GM21390 (cell line): ENCODE measurements around the gene TMEM238.

Experiments used
- ATAC-seq: cut with Tn5 transposase; IDR thresholded peaks from one replicate; pipeline ENCODE4 v1.9.1; 2021; ENCODE audit not compliant: unreplicated experiment

Gene TMEM238

DNA sequence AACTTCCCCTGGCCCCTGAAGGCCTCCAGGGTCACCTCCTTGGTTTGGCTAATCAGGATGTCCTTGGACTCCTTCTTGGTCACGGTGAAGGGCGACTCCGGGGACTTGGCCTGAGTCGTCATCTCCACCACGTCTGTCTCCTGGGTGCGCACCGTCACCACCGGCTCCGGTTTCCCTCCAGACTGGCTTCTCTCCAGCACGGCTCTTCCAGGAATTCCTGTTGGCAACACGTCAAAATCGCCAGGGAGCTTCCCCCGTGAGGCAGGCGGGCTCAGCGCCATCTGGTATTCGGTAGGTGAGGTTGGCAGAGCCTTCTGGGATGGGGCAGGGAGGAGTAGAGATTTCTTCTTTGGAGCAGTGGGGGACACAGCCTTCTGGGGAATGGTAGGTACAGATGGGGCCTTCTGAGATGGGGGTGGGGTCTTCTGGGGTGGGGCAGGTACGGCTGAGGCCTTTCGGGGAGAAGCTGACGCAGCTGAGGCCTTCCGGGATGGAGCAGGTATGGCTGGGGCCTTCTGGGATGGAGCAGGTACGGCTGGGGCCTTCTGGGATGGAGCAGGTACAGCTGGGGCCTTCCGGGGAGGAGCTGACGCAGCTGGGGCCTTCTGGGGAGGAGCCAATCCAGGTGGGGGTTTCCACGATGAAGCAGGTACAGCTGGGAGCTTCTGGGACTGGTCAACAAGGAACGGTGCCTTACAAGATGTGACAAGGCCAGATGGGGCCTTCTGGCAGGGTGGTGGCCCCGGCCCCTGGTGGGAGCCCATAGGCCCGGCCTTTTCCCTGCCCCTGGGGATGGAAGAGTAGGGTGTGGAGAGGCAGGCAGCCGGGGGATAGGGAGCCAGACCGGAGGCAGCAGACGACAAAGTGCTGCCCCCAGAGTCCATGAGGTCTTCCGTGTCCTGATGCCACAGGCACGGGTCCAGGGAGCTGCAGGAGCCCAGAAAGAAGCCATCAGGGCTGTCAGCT is 24.9 kb downstream of the TMEM238 start:
- ATAC-seq, result no peak

- ATAC-seq, result no peak
Measured at GRCh38 chr19:55358493-55358892, 25.6 kb downstream of the TMEM238 start.

DNA sequence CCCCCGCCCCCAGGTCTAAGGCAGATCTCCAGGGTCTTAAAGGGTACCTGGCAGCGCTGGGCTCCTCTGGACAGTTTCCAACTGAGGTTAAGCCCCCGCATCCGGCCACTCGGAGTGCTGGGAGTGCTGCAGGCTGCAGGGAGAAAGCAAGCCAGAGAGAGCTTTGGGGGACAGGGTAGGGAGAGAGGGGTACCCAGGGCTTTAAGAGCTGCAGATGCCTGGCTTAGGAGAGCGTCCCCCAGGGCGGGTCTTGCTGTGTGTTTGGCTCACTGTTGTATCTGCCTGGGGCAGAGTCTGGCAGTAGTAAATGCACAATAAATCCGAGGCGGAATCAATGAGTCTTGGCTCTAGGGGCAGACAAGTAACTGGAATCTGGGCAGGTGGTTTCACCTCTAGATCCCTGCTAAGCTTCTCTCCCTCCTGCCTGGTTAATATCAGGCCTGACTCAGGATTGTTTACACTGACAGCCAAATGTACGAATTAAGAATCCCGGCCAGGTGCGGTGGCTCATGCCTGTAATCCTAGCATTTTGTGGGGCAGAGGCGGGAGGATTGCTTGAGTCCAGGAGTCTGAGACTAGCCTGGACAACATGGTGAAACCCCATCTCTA is 28.8 kb downstream of the TMEM238 start:
- ATAC-seq, result no peak

DNA sequence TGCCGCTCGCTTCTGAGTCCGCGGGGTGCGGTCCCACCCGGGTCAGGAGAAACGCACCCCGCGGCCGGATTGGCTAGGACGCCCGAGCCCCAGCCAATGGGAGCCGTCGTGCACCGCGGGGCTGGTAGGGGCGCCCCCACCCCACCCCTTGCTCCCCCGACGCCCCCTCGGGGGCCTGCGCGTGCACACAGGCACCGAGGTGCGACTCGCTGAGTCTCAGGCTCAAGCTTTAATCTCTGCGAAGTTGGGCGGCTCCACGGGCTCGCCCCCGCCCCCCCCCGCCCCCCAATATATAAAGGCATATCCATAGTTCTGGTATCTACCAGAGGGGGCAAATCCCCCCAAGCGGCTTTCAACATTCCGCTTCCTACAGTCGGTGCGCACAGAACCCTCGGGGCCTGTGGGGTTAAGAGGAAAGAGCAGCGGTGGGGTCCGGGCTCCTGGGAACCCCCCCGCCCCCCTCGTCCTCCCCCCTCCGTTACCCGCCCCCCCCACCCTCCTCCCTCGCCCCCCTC is 29.3 kb downstream of the TMEM238 start, which contains the start of gene COX6B2:
Gene COX6B2 (minus strand): TSS at position 22 of the 515 bp plus-strand sequence. CDS start 198 bp downstream, outside the sequence.
- ATAC-seq, result no peak

DNA sequence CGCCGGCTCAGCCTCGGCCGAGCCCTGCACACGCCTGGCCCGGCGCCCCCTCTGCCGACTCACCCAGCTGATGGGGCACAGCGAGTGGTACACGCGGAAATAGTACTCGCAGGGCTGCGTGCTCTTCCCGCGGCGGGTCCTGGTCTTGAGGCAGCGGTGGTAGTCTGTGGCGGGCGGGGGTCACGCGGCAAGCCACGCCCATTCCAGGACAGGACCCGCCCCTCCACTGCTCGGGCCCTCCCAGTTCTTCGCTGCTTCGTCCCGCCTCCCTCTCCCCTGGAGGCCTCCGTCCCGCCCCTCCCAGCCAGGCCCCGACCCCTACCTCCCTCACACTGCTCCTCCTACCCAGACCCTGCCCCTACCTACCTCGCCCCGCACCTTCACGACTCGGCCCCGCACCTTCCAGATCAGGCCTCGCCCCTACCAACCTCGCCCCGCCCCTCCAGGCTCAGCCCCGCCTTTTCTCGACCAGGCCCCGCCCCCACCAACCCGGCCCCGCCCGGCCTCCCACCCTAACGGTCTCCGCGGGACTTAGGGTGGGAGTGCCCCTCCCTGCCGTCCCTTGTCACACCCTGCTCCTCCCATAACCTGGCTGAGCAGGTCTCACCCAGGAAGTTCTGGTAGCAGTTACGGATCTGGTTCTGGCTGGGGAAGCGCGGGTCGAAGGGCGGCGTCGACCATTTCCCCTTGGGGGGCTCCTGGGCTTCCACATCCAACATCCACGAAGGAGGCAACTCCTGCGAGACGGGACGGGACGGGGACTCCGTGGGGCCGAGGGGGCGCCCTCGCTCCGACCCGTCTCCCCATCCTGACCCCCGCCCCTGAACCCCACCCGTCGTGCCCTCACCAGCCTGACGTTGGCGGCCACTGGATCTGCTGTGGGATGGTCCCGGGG is 30.0 kb downstream of the TMEM238 start:
- ATAC-seq, result no peak

DNA sequence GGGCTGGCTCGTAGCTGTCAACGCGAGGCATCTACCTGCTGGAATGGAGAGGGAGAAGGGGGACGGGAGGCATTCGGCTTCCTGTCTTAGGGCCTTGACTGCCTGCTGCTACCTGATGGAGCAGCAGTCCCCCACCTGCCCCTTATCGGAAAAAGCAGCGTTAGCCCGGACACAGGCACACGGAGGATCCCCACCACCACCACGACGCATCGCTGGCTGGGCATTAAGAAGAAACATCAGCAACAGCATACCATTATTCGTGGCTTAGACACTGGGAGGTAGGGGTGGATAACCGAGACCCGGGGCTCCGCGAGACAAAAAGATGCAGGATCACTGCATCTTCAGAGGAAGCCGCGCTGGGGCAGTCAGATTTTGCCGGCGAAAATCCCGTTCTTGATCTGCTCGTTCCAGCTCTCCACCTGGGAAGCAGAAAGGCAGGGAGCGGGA is 30.7 kb downstream of the TMEM238 start:
- ATAC-seq, result no peak

DNA sequence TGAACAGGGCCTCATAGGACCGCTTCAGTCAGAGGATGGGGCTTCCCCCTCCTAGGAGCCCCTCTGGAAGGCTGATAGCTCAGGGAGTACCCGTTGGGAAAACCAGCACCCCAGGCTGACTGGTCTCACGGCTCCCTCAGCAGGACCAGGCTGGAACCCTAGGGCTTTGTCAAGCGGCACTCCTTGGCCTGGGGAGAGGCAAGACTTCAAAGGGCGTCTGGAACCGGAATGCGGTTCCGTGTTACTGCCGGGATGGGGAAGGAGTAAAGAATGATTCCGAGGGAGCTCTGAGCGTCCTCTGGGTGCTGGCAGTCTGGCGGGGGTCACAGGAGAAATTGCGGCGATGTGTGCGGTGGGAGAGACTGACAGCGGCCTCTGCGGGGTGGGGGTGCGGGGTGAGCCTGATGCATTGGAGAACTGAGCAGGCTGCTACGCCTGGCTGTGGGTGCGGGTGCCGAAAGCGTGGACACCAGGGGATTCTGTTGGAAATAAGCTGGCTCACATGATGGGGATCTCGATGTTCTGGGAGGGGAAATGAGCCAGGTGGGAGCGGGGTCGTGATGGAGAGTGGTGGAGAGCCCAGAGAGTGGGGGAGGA is 31.4 kb downstream of the TMEM238 start:
- no peak for ATAC-seq

DNA sequence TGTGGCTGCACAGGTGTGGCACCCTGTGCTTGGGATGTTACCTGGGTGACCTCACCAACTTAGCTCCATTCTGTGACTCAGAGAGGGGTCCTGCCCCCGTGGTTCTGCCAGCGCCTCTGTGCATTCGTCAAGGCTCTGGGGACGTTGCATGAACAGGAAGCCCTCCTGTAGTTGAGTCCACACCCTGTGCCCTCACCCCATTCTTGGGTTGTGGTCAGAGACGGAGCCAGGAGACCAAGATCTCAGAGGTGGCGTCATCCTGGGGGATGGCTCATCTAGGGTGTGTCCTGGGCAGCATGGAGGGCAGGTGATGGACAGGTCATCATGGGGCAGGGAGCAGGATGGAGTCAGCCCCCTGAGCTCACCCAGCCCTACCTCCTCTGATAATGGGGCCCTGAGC is 32.1 kb downstream of the TMEM238 start:
- no peak for ATAC-seq

GRCh38 chr19:55350620-55351315 is 33.3 kb downstream of the TMEM238 start:
- no peak for ATAC-seq

GRCh38 chr19:55348317-55349034 is 35.6 kb downstream of the TMEM238 start:
- no peak for ATAC-seq

- ATAC-seq, result no peak
Measured at GRCh38 chr19:55347442-55348009, 36.6 kb downstream of the TMEM238 start.

DNA sequence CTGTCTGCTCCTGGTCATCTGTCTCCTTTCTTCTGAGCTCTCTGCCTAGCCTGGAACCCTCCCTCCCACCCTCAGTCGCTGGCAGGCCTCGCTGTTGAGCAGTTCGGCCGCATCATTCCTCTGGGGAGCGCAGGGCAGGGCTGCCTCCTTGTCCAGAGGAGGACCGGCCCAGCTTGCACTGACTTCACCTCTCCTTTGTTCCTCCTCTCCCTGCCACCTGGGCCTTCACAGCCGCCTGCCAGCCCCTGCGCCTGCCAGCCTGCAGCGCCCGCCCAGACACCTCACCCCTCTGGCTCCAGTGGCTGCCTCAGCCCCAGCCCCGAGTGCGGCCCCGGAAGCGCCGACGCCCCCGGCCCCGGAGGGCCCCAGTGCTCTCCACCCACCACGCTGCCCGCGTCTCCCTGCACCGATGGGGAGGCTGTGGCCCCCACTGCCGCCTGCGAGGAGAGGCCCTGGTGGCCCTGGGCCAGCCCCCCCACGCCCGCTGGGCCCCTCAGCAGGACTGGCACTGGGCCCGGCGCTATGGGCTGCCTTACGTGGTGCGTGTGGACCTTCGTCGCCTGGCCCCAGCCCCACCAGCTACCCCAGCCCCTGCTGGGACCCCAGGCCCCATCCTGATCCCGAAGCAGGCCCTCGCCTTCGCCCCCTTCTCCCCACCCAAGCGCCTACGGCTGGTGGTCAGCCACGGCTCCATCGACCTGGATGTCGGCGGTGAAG is 37.2 kb downstream of the TMEM238 start:
- ATAC-seq, result no peak

DNA sequence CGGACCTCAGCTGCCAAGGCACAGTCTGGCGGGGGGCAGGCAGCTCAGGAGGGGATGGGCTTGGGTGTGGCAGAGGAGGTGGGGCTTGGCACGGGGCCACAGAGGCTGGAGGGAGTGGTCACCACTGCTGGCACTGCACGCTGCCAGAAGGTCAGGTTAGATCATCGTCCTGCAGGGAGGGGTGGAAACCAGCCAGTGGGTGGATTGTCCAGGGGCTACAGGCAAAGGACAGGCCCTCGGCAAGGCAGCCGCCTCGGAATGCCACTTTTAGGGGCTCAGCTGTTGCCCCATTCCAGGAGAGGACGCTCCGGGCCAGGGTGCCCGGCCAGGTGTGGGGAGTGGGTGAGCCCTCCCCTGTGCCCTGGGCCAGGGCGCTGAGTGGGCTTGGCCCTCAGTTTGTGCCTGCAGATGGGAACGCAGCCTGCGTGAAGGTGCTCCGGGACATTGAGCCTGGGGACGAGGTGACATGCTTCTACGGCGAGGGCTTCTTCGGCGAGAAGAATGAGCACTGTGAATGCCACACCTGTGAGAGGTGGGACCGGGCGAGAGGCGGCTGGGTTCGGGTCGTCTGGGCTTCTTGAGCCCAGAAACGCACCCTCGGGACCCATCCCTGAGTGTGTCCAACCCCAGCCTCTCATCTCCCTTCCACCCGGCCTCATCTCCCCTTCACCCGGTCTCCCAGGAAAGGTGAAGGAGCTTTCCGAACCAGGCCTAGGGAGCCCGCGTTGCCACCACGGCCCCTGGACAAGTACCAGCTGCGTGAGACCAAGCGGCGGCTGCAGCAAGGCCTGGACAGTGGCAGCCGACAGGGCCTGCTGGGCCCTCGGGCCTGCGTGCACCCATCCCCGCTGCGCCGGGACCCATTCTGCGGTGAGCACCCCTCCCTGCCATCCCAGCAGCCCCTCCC is 38.0 kb downstream of the TMEM238 start:
- ATAC-seq, result no peak

GRCh38 chr19:55345101-55345817 is 38.8 kb downstream of the TMEM238 start:
- no peak for ATAC-seq

DNA sequence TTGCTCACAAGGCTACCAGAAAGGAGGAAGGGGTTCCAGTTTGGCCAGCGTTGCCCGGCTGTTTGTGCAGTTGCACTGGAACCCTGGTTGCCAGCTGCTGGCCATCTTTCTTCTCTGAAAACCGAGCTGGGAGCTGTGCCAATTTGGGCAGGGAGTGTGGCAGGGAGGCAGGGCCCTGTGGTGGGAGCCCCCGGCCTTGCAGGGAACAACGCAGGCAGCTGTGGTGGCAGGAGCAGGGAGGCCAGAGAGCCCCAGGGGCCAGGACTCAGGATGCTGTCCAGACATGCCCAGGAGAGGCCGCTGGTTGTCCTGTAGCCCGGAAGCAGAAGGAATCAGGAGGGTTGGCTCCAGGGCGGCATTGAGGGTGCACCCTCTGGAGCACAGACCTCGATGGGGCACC is 39.6 kb downstream of the TMEM238 start:
- ATAC-seq, result no peak
